ENCODE results near the gene TEX11.
"Not testable (repeated sequence)": the region's sequence is repeated elsewhere in the genome, so short reads cannot be mapped to it uniquely, and the experiment has no call there.

TEX11 gene

DNA sequence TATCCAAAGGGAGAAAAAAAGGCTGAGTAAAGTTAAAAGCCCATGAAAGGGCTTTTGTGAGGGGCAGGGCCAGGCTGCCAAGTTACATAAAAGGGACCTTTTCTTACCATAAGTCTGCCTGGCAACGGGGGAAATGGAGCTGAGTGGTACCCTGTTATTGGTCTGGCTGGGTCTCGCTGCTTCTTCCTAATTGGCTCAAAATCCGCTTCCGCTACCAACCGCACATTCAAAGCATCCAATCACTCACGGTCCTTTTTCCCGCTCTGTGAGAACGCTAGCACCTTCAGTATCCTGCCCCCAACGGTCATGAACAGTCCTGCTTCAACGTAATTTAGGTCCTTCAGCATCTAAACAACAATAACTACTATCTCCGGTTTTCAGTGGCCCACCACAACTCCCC lies 611 bp downstream of the TEX11 start:
- no peak overlapping the region for H3K4me3 ChIP-seq (replicated peaks; ENCODE audit: low read depth, low read length)
- TF ChIP-seq, protein P1, sequence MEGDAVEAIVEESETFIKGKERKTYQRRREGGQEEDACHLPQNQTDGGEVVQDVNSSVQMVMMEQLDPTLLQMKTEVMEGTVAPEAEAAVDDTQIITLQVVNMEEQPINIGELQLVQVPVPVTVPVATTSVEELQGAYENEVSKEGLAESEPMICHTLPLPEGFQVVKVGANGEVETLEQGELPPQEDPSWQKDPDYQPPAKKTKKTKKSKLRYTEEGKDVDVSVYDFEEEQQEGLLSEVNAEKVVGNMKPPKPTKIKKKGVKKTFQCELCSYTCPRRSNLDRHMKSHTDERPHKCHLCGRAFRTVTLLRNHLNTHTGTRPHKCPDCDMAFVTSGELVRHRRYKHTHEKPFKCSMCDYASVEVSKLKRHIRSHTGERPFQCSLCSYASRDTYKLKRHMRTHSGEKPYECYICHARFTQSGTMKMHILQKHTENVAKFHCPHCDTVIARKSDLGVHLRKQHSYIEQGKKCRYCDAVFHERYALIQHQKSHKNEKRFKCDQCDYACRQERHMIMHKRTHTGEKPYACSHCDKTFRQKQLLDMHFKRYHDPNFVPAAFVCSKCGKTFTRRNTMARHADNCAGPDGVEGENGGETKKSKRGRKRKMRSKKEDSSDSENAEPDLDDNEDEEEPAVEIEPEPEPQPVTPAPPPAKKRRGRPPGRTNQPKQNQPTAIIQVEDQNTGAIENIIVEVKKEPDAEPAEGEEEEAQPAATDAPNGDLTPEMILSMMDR (IDR thresholded peaks at IDR 0.05; ENCODE audit: low read depth, low read length, missing control alignments): no peak
- no peak for DNase-seq (ENCODE audit: extremely low read depth, low read depth)

DNA sequence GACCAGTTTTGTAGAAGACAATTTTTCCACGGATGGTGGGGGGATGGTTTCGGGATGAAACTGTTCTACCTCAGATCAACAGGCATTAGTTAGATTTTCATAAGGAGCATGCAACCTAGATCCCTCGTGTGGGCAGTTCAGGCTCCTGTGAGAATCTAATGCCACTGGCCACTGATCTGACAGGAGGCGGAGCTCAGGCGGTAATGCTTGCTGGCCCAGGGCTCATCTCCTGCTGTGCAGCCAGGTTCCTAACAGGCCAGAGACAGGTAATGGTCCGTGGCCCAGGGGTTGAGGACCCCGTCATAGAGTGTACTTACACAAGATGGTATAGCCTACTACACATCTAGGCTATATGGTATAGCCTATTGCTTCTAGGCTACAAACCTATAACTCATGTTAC lies 7.0 kb downstream of the TEX11 start:
- TF ChIP-seq, protein P1 (IDR thresholded peaks at IDR 0.05; ENCODE audit: low read depth, low read length, missing control alignments): no peak
- H3K4me3 ChIP-seq (replicated peaks; ENCODE audit: low read depth, low read length): no peak overlapping the region

DNA sequence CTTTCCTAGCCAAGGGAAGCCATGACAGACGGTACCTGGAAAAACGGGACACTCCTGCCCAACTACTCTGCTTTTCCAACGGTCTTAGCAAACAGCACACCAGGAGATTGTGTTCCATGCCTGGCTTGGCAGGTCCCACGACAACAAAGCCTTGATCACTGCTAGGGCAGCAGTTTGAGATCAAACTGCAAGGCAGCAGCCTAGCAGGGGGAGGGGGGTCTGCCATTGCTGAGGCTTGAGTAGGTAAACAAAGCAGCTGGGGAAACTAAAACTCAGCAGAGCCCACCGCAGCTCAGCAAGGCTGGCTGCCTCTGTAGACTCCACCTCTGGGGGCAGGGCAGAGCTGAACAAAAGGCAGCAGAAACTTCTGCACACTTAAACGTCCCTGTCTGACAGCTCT lies 18.1 kb downstream of the TEX11 start:
- DNase-seq (ENCODE audit: extremely low read depth, low read depth): not testable (repeated sequence)

More for the DNA sequence above, 7.0 kb downstream of the TEX11 start:
- no peak for DNase-seq (ENCODE audit: extremely low read depth, low read depth)

DNA sequence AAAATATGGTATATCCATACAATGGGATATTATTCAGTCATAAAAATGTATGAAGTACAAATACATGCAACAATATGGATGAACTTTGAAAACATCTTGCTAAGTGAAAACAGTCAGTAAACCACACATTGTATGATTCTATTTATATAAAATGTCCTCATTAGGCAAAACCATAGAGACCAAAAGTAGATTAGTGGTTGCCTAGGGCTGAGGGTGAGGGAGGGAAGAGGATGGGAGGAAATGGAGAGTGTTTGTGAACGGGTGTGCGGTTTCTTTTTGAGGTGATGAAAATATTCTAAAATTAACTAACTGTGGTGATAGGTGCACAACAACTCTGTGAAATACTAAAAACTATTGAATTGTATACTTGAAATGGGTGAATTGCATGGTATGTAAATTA lies 29.6 kb downstream of the TEX11 start:
- TF ChIP-seq, protein P1 (IDR thresholded peaks at IDR 0.05; ENCODE audit: low read depth, low read length, missing control alignments): no peak
- H3K4me3 ChIP-seq (replicated peaks; ENCODE audit: low read depth, low read length): no peak overlapping the region
- DNase-seq (ENCODE audit: extremely low read depth, low read depth): no peak

More for the DNA sequence above, 18.1 kb downstream of the TEX11 start:
- H3K4me3 ChIP-seq (replicated peaks; ENCODE audit: low read depth, low read length): not testable (repeated sequence)

DNA sequence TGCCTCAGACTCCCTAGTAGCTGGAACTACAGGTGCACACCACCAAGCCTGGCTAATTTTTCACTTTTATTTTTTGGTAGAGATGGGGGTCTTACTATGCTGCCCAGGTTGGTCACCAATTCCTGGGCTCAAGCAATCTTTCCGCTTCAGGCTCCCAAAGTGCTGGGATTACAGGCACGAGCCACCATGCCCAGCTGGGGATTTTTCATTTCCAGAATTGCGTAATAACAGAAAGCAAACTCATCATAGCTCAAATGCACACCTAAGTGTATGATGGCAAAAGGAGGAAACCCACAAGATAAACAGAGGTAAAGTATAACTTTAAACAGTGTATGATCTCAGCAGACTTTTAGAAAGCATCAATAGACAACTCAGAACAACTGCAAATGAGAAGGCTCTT lies 56.2 kb downstream of the TEX11 start:
- DNase-seq (ENCODE audit: extremely low read depth, low read depth): no peak
- TF ChIP-seq, protein P1 (IDR thresholded peaks at IDR 0.05; ENCODE audit: low read depth, low read length, missing control alignments): no peak
- H3K4me3 ChIP-seq (replicated peaks; ENCODE audit: low read depth, low read length): no peak overlapping the region

DNA sequence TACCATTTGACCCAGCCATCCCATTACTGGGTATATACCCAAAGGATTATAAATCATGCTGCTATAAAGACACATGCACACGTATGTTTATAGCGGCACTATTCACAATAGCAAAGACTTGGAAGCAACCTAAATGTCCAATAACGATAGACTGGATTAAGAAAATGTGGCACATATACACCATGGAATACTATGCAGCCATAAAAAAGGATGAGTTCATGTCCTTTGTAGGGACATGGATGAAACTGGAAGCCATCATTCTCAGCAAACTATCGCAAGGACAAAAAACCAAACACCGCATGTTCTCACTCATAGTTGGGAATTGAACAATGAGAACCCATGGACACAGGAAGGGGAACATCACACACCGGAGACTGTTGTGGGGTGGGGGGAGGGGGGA lies 64.4 kb downstream of the TEX11 start:
- H3K4me3 ChIP-seq (replicated peaks; ENCODE audit: low read depth, low read length); DNase-seq (ENCODE audit: extremely low read depth, low read depth): not testable (repeated sequence)

DNA sequence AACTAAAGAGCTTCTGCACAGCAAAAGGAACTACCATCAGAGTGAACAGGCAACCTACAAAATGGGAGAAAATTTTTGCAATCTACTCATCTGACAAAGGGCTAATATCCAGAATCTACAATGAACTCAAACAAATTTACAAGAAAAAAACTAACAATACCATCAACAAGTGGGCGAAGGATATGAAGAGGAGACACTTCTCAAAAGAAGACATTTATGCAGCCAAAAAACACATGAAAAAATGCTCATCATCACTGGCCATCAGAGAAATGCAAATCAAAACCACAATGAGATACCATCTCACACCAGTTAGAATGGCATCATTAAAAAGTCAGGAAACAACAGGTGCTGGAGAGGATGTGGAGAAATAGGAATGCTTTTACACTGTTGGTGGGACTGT lies 64.9 kb downstream of the TEX11 start:
- H3K4me3 ChIP-seq (replicated peaks; ENCODE audit: low read depth, low read length); DNase-seq (ENCODE audit: extremely low read depth, low read depth): not testable (repeated sequence)

DNA sequence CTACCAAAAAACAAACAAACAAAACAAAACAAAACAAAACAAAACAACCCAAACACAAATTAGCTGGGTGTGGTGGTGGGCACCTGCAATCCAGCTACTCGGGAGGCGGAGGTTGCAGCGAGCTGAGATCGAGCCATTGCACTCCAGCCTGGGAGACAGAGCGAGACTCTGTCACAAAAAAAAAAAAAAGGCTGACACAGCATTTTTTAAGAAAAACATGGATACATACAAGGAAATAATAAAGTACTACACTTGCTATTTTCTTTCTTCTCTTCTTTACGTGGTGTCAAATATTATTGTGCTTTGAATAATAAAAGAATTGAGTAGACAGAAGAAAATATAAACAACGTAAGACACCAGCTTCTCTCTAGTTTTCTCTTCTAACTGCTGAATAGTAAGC lies 73.9 kb downstream of the TEX11 start:
- DNase-seq (ENCODE audit: extremely low read depth, low read depth): no peak
- TF ChIP-seq, protein P1 (IDR thresholded peaks at IDR 0.05; ENCODE audit: low read depth, low read length, missing control alignments): no peak
- H3K4me3 ChIP-seq (replicated peaks; ENCODE audit: low read depth, low read length): no peak overlapping the region

DNA sequence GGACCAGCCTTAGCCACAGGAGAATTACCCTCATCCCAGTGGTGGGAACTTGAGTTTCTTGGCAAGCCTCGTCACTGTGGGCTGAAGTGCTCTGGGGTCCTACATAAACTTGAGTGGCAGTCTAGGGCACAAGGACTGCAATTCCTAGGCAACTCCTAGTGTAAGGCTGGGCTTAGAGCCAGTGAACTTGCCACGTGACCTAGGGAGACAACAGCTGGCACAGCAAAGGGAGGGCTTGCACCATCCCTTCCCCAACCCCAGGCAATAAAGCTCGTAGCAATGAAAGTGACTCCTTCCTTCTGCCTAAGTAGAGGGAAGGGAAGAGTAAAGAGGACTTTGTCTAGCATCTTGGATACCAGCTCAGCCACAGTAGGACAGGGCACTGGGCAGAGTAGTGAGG lies 81.8 kb downstream of the TEX11 start:
- TF ChIP-seq, protein P1 (IDR thresholded peaks at IDR 0.05; ENCODE audit: low read depth, low read length, missing control alignments): no peak
- no peak for DNase-seq (ENCODE audit: extremely low read depth, low read depth)
- H3K4me3 ChIP-seq (replicated peaks; ENCODE audit: low read depth, low read length): no peak overlapping the region
